Prostate gland (tissue), 2 donors: Measurements from ENCODE around the gene ZNF516. TPM values are rescaled to one million over a fixed set of nuclear protein-coding genes. Genes with fewer than 3 reads are reported as not detected.

Experiments used
- DNase-seq: peaks from one replicate; pipeline ENCODE4 v3.0.0-alpha.2; 2019; ENCODE audit warnings: low spot score
- H3K27ac ChIP-seq, 2 donors: fragments of 200-600 bp; sonication (generic); 2 replicates each; pipeline ENCODE4 v1.5.1; 2017 to 2019
- H3K27me3 ChIP-seq: fragments of 200-600 bp; sonication (generic); replicated peaks from 2 replicates; pipeline ENCODE4 v1.5.1; 2019; ENCODE audit not compliant: insufficient read depth
- H3K36me3 ChIP-seq, 2 donors: fragments of 200-600 bp; sonication (generic); 1 replicate in 1 of 2; 2 replicates in 1 of 2; pipeline versions ENCODE4 v1.5.1 to v1.8.1; 2017 to 2019
- H3K4me1 ChIP-seq: fragments of 200-600 bp; sonication (generic); replicated peaks from 2 replicates; pipeline ENCODE4 v1.5.1; 2019
- H3K4me3 ChIP-seq, 2 donors: fragments of 200-600 bp; sonication (generic); 2 replicates each; pipeline ENCODE4 v1.5.1; 2017 to 2019
- H3K9me3 ChIP-seq: fragments of 200-600 bp; sonication (generic); 2 replicates; pipeline ENCODE4 v1.5.1; 2017
- CTCF ChIP-seq, 4 experiments: fragments of 200-600 bp in 2 of 4; fragments of 450-650 bp in 2 of 4; sonication (generic) in 2 of 4; IDR thresholded peaks; 1 replicate in 3 of 4; 2 replicates in 1 of 4; pipeline ENCODE4 v1.5.1; 2016 to 2019; ENCODE audit warnings: antibody characterized with exemption in 4 of 4, mild to moderate bottlenecking in 2 of 4, moderate library complexity in 2 of 4
- POLR2A ChIP-seq: fragments of 450-650 bp; IDR thresholded peaks from one replicate; pipeline ENCODE4 v1.6.1; 2016; ENCODE audit warnings: antibody characterized with exemption, mild to moderate bottlenecking
- POLR2AphosphoS5 ChIP-seq: sonication (generic); formaldehyde crosslinking; IDR thresholded peaks from one replicate; pipeline ENCODE4 v1.6.1; 2017; ENCODE audit warnings: antibody characterized with exemption
- WGBS: methylation state at CpG from one replicate; pipeline ENCODE4 v1.1.5; 2018; 5-methylcytosine and 5-hydroxymethylcytosine counted together
- intact Hi-C: fragments of 100-400 bp; cut with DNase I; formaldehyde crosslinking; loops from one replicate; pipeline ENCODE4 v1.14.2; 2022
- total RNA-seq, 2 donors: library from RNA; depleted of rRNA; stranded (reverse); fragments of >200 nt; gene quantifications; one replicate each; pipeline ENCODE4 v1.1.0, GENCODE V29; 2016

ZNF516 gene
- total RNA-seq, 2 donors from 2014 or later: 25.0 to 158 TPM

GRCh38 chr18:76383636-76384035 lies 111.4 kb downstream of the ZNF516 start:
- DNase-seq: no peak
- TF ChIP-seq POLR2AphosphoS5 (no peak), POLR2A (no peak), CTCF (IDR thresholded peaks at IDR 0.05) (no peak)
- 85% methylated on average over 13 of the region's 13 CpGs for WGBS
- H3K27ac ChIP-seq: peak overlapping the region in 1 of 2 donors; percentile 13
- H3K27me3 ChIP-seq: no peaks in the 10 kb centered on the region
- H3K4me1 ChIP-seq: no peaks in the 10 kb centered on the region
- H3K9me3 ChIP-seq: no peaks in the 10 kb centered on the region
- intact Hi-C loops: no loop called here
- H3K4me3 ChIP-seq: no peak overlapping the region
- H3K36me3 ChIP-seq: no peaks in the 10 kb centered on the region

- no peak for DNase-seq
- no peak overlapping the region for H3K27ac ChIP-seq
- 62% methylated on average over 8 of the region's 8 CpGs for WGBS
- intact Hi-C loops: no loop called here
- H3K9me3 ChIP-seq: no peaks in the 10 kb centered on the region
- no peaks in the 10 kb centered on the region for H3K27me3 ChIP-seq
- no peaks in the 10 kb centered on the region for H3K4me1 ChIP-seq
- TF ChIP-seq POLR2AphosphoS5 (peak; percentile 6), POLR2A (no peak), CTCF (IDR thresholded peaks at IDR 0.05) (no peak)
- no peak overlapping the region for H3K4me3 ChIP-seq
- H3K36me3 ChIP-seq: no peaks in the 10 kb centered on the region
These were observed 112.8 kb downstream of the ZNF516 start for GRCh38 chr18:76382275-76382674.

- no peak for DNase-seq
- Histone ChIP-seq H3K36me3 (no peaks in the 10 kb centered on the region), H3K9me3 (no peaks in the 10 kb centered on the region), H3K4me1 (no peaks in the 10 kb centered on the region), H3K4me3 (no peak overlapping the region), H3K27me3 (no peaks in the 10 kb centered on the region), H3K27ac (no peak overlapping the region)
- intact Hi-C loops: no loop called here
- peak in 2 of 4 experiments; percentile 28 to 36 for TF ChIP-seq CTCF (IDR thresholded peaks at IDR 0.05)
- no peak for TF ChIP-seq POLR2AphosphoS5
- WGBS: 83% methylated on average over 26 of the region's 26 CpGs
These were observed 114.1 kb downstream of the ZNF516 start for GRCh38 chr18:76380791-76381405.

GRCh38 chr18:76380127-76380729 lies 114.8 kb downstream of the ZNF516 start:
- Histone ChIP-seq H3K27me3 (no peaks in the 10 kb centered on the region), H3K27ac (no peak overlapping the region), H3K9me3 (no peaks in the 10 kb centered on the region), H3K4me3 (no peak overlapping the region), H3K4me1 (no peaks in the 10 kb centered on the region), H3K36me3 (no peaks in the 10 kb centered on the region)
- intact Hi-C loops: no loop called here
- WGBS: 82% methylated on average over 19 of the region's 19 CpGs
- no peak for DNase-seq
- TF ChIP-seq POLR2AphosphoS5 (no peak), POLR2A (no peak), CTCF (IDR thresholded peaks at IDR 0.05) (no peak)
